ENCODE measurements around the gene FAM222A.

The FAM222A gene

GRCh38 chr12:109709401-109709991 lies 4.1 kb upstream of the FAM222A start:
- DNase-seq (ENCODE audit: low read depth) = no peak
- H3K4me3 ChIP-seq (ENCODE audit: low read depth, low read length) = no peak overlapping the region

GRCh38 chr12:109710205-109710746 lies 3.3 kb upstream of the FAM222A start:
- no peak overlapping the region for H3K4me3 ChIP-seq (ENCODE audit: low read depth, low read length)
- DNase-seq (ENCODE audit: low read depth) = no peak

- no peak for DNase-seq (ENCODE audit: low read depth)
- H3K4me3 ChIP-seq (ENCODE audit: low read depth, low read length) = no peak overlapping the region
Observed at GRCh38 chr12:109710747-109711595, 2.7 kb upstream of the FAM222A start.

- no peak for DNase-seq (ENCODE audit: low read depth)
- no peak overlapping the region for H3K4me3 ChIP-seq (ENCODE audit: low read depth, low read length)
Observed at GRCh38 chr12:109711596-109712461, 1.8 kb upstream of the FAM222A start.

- no peak for DNase-seq (ENCODE audit: low read depth)
- peak overlapping the region; percentile 53 for H3K4me3 ChIP-seq (ENCODE audit: low read depth, low read length)
Observed at GRCh38 chr12:109714141-109714912, 702 bp downstream of the FAM222A start.

- DNase-seq (ENCODE audit: low read depth) = no peak
- H3K4me3 ChIP-seq (ENCODE audit: low read depth, low read length) = peak overlapping the region; percentile 53
Observed at GRCh38 chr12:109714913-109715244, 1.3 kb downstream of the FAM222A start.

GRCh38 chr12:109715310-109716091 lies 1.9 kb downstream of the FAM222A start:
- H3K4me3 ChIP-seq (ENCODE audit: low read depth, low read length) = no peak overlapping the region
- DNase-seq (ENCODE audit: low read depth) = no peak

- DNase-seq (ENCODE audit: low read depth) = no peak
- no peak overlapping the region for H3K4me3 ChIP-seq (ENCODE audit: low read depth, low read length)
Observed at GRCh38 chr12:109716092-109716479, 2.5 kb downstream of the FAM222A start.

GRCh38 chr12:109716512-109717389 lies 3.1 kb downstream of the FAM222A start:
- DNase-seq (ENCODE audit: low read depth) = no peak
- no peak overlapping the region for H3K4me3 ChIP-seq (ENCODE audit: low read depth, low read length)

- DNase-seq (ENCODE audit: low read depth) = no peak
- no peak overlapping the region for H3K4me3 ChIP-seq (ENCODE audit: low read depth, low read length)
Observed at GRCh38 chr12:109717390-109718357, 4.0 kb downstream of the FAM222A start.

- no peak for DNase-seq (ENCODE audit: low read depth)
- H3K4me3 ChIP-seq (ENCODE audit: low read depth, low read length) = no peak overlapping the region
Observed at GRCh38 chr12:109718390-109718789, 4.8 kb downstream of the FAM222A start.

- DNase-seq (ENCODE audit: low read depth) = no peak
- H3K4me3 ChIP-seq (ENCODE audit: low read depth, low read length) = no peak overlapping the region
Observed at GRCh38 chr12:109719123-109720022, 5.7 kb downstream of the FAM222A start.

GRCh38 chr12:109720152-109720856 lies 6.7 kb downstream of the FAM222A start:
- H3K4me3 ChIP-seq (ENCODE audit: low read depth, low read length) = no peak overlapping the region
- no peak for DNase-seq (ENCODE audit: low read depth)

GRCh38 chr12:109720857-109721189 lies 7.2 kb downstream of the FAM222A start:
- no peak for DNase-seq (ENCODE audit: low read depth)

GRCh38 chr12:109721276-109721675 lies 7.7 kb downstream of the FAM222A start:
- no peak for DNase-seq (ENCODE audit: low read depth)
- no peak overlapping the region for H3K4me3 ChIP-seq (ENCODE audit: low read depth, low read length)

More at GRCh38 chr12:109720857-109721189, 7.2 kb downstream of the FAM222A start:
- no peak overlapping the region for H3K4me3 ChIP-seq (ENCODE audit: low read depth, low read length)
